Neural progenitor cell (in vitro differentiated cells): ENCODE results near the gene IPP. TPM values are rescaled to one million over a fixed set of nuclear protein-coding genes. Genes with fewer than 3 reads are reported as not detected.

Experiments
- DNase-seq: peaks from one replicate; pipeline ENCODE4 v3.0.0-alpha.2; 2016; ENCODE audit warnings: low spot score
- H2AFZ ChIP-seq: fragments of 200-600 bp; sonication (generic); replicated peaks from 2 replicates; pipeline ENCODE4 v1.6.1; 2016; ENCODE audit warnings: antibody characterized with exemption
- H3F3A ChIP-seq: fragments of 200-600 bp; sonication (generic); 2 replicates; pipeline ENCODE4 v1.6.1; 2016; ENCODE audit warnings: antibody characterized with exemption, low read depth
- H3K27ac ChIP-seq: fragments of 200-600 bp; sonication (generic); 2 replicates; pipeline ENCODE4 v1.5.1; 2016; ENCODE audit warnings: mild to moderate bottlenecking
- H3K27me3 ChIP-seq: fragments of 200-600 bp; sonication (generic); 2 replicates; pipeline ENCODE4 v1.6.1; 2016; ENCODE audit warnings: mild to moderate bottlenecking, moderate library complexity
- H3K36me3 ChIP-seq: fragments of 200-600 bp; sonication (generic); 2 replicates; pipeline ENCODE4 v1.5.1; 2016
- H3K4me1 ChIP-seq: fragments of 200-600 bp; sonication (generic); 2 replicates; pipeline ENCODE4 v1.6.1; 2016; ENCODE audit warnings: mixed run types
- H3K4me2 ChIP-seq: fragments of 200-600 bp; sonication (generic); 2 replicates; pipeline ENCODE4 v1.6.1; 2016
- H3K4me3 ChIP-seq: fragments of 200-600 bp; sonication (generic); 2 replicates; pipeline ENCODE4 v1.5.1; 2016
- H3K79me2 ChIP-seq: fragments of 200-600 bp; sonication (generic); 2 replicates; pipeline ENCODE4 v1.6.1; 2016; ENCODE audit warnings: low read depth
- H3K9ac ChIP-seq: fragments of 200-600 bp; sonication (generic); 2 replicates; pipeline ENCODE4 v1.6.1; 2016
- H3K9me3 ChIP-seq: fragments of 200-600 bp; sonication (generic); 2 replicates; pipeline ENCODE4 v1.5.1; 2016; ENCODE audit warnings: low read depth
- H4K20me1 ChIP-seq: fragments of 200-600 bp; sonication (generic); 2 replicates; pipeline ENCODE4 v1.6.1; 2016; ENCODE audit warnings: low read depth
- H3K27ac Mint-ChIP-seq: 3 replicates; pipeline ENCODE4 v1.8.0; 2021; ENCODE audit warnings: mixed read lengths
- H3K27me3 Mint-ChIP-seq: 2 replicates; pipeline ENCODE4 v1.8.0; 2022; ENCODE audit warnings: low read depth, mild to moderate bottlenecking, inconsistent platforms, moderate library complexity, mixed read lengths; ENCODE audit not compliant: insufficient read depth
- H3K36me3 Mint-ChIP-seq: 3 replicates; pipeline ENCODE4 v1.8.0; 2021; ENCODE audit warnings: mixed read lengths
- H3K4me1 Mint-ChIP-seq: 3 replicates; pipeline ENCODE4 v1.8.0; 2021; ENCODE audit warnings: mixed read lengths
- H3K4me3 Mint-ChIP-seq: 3 replicates; pipeline ENCODE4 v1.8.0; 2021; ENCODE audit warnings: mild to moderate bottlenecking, moderate library complexity, mixed read lengths
- H3K9me3 Mint-ChIP-seq: 3 replicates; pipeline ENCODE4 v1.8.0; 2020; ENCODE audit warnings: mixed read lengths
- EZH2 ChIP-seq: fragments of 200-600 bp; sonication (generic); IDR thresholded peaks from 2 replicates; pipeline ENCODE4 v1.6.1; 2017; ENCODE audit warnings: antibody characterized with exemption, mild to moderate bottlenecking, moderate library complexity
- EZH2phosphoT487 ChIP-seq: fragments of 200-600 bp; sonication (generic); IDR thresholded peaks from 2 replicates; pipeline ENCODE4 v1.6.1; 2017; ENCODE audit warnings: antibody characterized with exemption
- total RNA-seq: library from RNA; depleted of rRNA; stranded (reverse); fragments of >200 nt; gene quantifications from 2 replicates; pipeline ENCODE4 v1.2.3, GENCODE V29; 2015; ENCODE audit warnings: low replicate concordance
- TF ChIP-seq, protein P1 (sequence below): fragments of 200-600 bp; sonication (generic); IDR thresholded peaks from 2 replicates; pipeline ENCODE4 v1.5.1; 2017; ENCODE audit warnings: antibody characterized with exemption, mild to moderate bottlenecking

IPP gene
- total RNA-seq, 1 donor from 2014 or later, result 15.0 TPM

DNA sequence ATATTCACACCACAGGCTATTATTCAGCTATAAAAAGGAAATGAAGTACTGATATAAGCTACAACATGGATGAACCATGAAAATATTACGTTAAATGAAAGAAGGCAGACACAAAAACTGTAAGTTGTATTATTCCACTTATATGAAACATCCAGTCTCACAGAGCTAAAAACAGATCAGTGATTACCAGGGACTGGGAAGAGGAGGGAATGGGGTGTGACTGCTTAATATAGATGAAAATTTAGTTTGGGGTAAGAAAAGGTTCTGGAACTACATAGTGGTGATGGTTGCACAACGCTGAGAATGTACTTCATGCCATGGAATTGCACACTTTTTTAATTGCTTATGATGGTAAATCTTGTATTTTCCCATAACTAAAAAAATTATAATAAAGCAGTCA is 83.6 kb downstream of the IPP start:
- no peak overlapping the region for H3K4me3 Mint-ChIP-seq
- H3K36me3 Mint-ChIP-seq, result peaks cover 27% of the 10 kb centered on the region
- H3K27ac Mint-ChIP-seq, result no peak overlapping the region
- Histone ChIP-seq H3K36me3 (no peaks in the 10 kb centered on the region), H3F3A (no peaks in the 10 kb centered on the region), H3K4me3 (no peak overlapping the region), H3K79me2 (peaks cover 100% of the 10 kb centered on the region), H4K20me1 (peaks cover 84% of the 10 kb centered on the region), H3K4me2 (no peak overlapping the region), H2AFZ (no peak overlapping the region), H3K27me3 (no peaks in the 10 kb centered on the region), H3K9me3 (no peaks in the 10 kb centered on the region), H3K4me1 (no peaks in the 10 kb centered on the region), H3K27ac (no peak overlapping the region), H3K9ac (no peak overlapping the region)
- H3K4me1 Mint-ChIP-seq, result peaks cover 4% of the 10 kb centered on the region
- TF ChIP-seq EZH2phosphoT487, result no peak
- no peak for TF ChIP-seq EZH2
- TF ChIP-seq, protein P1, sequence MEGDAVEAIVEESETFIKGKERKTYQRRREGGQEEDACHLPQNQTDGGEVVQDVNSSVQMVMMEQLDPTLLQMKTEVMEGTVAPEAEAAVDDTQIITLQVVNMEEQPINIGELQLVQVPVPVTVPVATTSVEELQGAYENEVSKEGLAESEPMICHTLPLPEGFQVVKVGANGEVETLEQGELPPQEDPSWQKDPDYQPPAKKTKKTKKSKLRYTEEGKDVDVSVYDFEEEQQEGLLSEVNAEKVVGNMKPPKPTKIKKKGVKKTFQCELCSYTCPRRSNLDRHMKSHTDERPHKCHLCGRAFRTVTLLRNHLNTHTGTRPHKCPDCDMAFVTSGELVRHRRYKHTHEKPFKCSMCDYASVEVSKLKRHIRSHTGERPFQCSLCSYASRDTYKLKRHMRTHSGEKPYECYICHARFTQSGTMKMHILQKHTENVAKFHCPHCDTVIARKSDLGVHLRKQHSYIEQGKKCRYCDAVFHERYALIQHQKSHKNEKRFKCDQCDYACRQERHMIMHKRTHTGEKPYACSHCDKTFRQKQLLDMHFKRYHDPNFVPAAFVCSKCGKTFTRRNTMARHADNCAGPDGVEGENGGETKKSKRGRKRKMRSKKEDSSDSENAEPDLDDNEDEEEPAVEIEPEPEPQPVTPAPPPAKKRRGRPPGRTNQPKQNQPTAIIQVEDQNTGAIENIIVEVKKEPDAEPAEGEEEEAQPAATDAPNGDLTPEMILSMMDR, result no peak
- no peaks in the 10 kb centered on the region for H3K27me3 Mint-ChIP-seq
- peaks cover 3% of the 10 kb centered on the region for H3K9me3 Mint-ChIP-seq
- DNase-seq, result no peak

DNA sequence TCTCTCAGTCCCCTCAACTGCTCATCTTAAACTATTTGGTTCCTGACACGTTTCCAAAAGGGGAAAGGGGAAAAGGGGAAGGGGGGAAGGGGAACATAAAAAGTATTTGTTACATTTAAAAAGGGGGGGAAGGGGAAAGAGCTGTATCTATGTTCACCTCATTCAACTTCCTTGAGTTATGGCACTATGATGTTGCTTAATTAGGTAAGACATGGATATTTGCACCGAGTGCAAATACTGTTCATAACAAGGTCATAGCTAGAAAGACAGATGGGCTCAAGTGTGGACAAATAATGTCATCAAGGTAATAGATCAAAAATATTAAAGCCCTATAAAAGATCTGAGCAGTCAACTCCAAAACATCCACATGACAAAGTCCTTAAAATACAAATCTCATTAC is 90.1 kb downstream of the IPP start:
- TF ChIP-seq, protein P1, result no peak
- TF ChIP-seq EZH2 (no peak), EZH2phosphoT487 (no peak)
- H3K4me1 ChIP-seq, result no peaks in the 10 kb centered on the region
- H3K36me3 ChIP-seq, result peaks cover 44% of the 10 kb centered on the region
- H3K4me3 Mint-ChIP-seq, result no peak overlapping the region
- peaks cover 85% of the 10 kb centered on the region for H3K79me2 ChIP-seq
- H2AFZ ChIP-seq, result no peak overlapping the region
- H3K4me2 ChIP-seq, result no peak overlapping the region
- no peak overlapping the region for H3K27ac ChIP-seq
- H3K4me3 ChIP-seq, result no peak overlapping the region
- H3K9me3 Mint-ChIP-seq, result peaks cover 3% of the 10 kb centered on the region
- H3F3A ChIP-seq, result peaks cover 3% of the 10 kb centered on the region
- peaks cover 36% of the 10 kb centered on the region for H3K36me3 Mint-ChIP-seq
- no peaks in the 10 kb centered on the region for H3K4me1 Mint-ChIP-seq
- no peak overlapping the region for H3K9ac ChIP-seq
- H4K20me1 ChIP-seq, result peaks cover 82% of the 10 kb centered on the region
- no peaks in the 10 kb centered on the region for H3K9me3 ChIP-seq
- no peaks in the 10 kb centered on the region for H3K27me3 Mint-ChIP-seq
- no peak overlapping the region for H3K27ac Mint-ChIP-seq
- DNase-seq, result no peak
- H3K27me3 ChIP-seq, result no peaks in the 10 kb centered on the region

DNA sequence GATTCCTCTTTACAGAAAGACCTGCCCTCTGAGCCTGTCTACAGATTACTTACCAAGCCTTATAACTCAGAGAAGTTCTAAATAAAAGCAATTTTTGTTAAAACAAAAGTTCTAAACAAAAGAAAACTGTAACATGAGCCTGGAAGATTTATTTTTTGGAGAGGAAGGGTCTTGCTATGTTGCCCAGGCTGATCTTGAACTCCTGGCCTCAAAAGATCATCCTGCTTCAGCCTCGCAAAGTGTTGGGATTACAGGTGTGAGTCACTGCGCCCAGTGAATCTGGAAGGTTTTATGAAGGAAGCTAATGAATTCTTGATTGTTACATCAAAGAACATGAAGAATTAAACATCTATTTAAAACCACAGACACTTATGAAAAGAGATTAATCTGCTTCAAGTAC is 91.2 kb downstream of the IPP start:
- Mint-ChIP-seq H3K4me3 (no peak overlapping the region), H3K27me3 (no peaks in the 10 kb centered on the region), H3K9me3 (no peaks in the 10 kb centered on the region), H3K27ac (no peak overlapping the region), H3K36me3 (peaks cover 40% of the 10 kb centered on the region), H3K4me1 (no peaks in the 10 kb centered on the region)
- Histone ChIP-seq H2AFZ (no peak overlapping the region), H3K9ac (no peak overlapping the region), H3K9me3 (no peaks in the 10 kb centered on the region), H4K20me1 (peaks cover 84% of the 10 kb centered on the region), H3K4me1 (no peaks in the 10 kb centered on the region), H3K79me2 (peaks cover 80% of the 10 kb centered on the region), H3K27me3 (no peaks in the 10 kb centered on the region), H3F3A (peaks cover 3% of the 10 kb centered on the region), H3K4me3 (no peak overlapping the region), H3K4me2 (no peak overlapping the region), H3K36me3 (peaks cover 55% of the 10 kb centered on the region), H3K27ac (no peak overlapping the region)
- TF ChIP-seq EZH2 (no peak), EZH2phosphoT487 (no peak)
- TF ChIP-seq, protein P1, result no peak
- no peak for DNase-seq
